ENCODE results near the gene TSPYL4.
"Not testable (repeated sequence)": the region's sequence is repeated elsewhere in the genome, so short reads cannot be mapped to it uniquely, and the experiment has no call there.

TSPYL4 gene

GRCh38 chr6:116253505-116254296, at the start of gene TSPYL4:
TSPYL4 (minus strand) TSS chr6:116254075; CDS start chr6:116254008, 67 bp downstream.
- peak; percentile 79 for DNase-seq (ENCODE audit: low read depth)

GRCh38 chr6:116301104-116301503, 47.2 kb upstream of the TSPYL4 start:
- no peak for DNase-seq (ENCODE audit: low read depth)

GRCh38 chr6:116300566-116300965, 46.7 kb upstream of the TSPYL4 start:
- DNase-seq (ENCODE audit: low read depth) = no peak

GRCh38 chr6:116298973-116299372, 45.1 kb upstream of the TSPYL4 start:
- DNase-seq (ENCODE audit: low read depth) = no peak

- DNase-seq (ENCODE audit: low read depth) = no peak
These were observed 44.4 kb upstream of the TSPYL4 start for GRCh38 chr6:116298273-116298672.

GRCh38 chr6:116292553-116292952, 38.7 kb upstream of the TSPYL4 start:
- DNase-seq (ENCODE audit: low read depth) = no peak

- no peak for DNase-seq (ENCODE audit: low read depth)
These were observed 38.0 kb upstream of the TSPYL4 start for GRCh38 chr6:116291701-116292396.

GRCh38 chr6:116290799-116291198, 36.9 kb upstream of the TSPYL4 start:
- no peak for DNase-seq (ENCODE audit: low read depth)

- DNase-seq (ENCODE audit: low read depth) = no peak
These were observed 36.0 kb upstream of the TSPYL4 start for GRCh38 chr6:116289876-116290275.

GRCh38 chr6:116287689-116288282, 33.9 kb upstream of the TSPYL4 start:
- no peak for DNase-seq (ENCODE audit: low read depth)

- DNase-seq (ENCODE audit: low read depth) = no peak
These were observed 33.0 kb upstream of the TSPYL4 start for GRCh38 chr6:116286773-116287358.

- not testable (repeated sequence) for DNase-seq (ENCODE audit: low read depth)
These were observed 31.1 kb upstream of the TSPYL4 start for GRCh38 chr6:116284984-116285383.

GRCh38 chr6:116283191-116283590, 29.3 kb upstream of the TSPYL4 start:
- DNase-seq (ENCODE audit: low read depth) = no peak

GRCh38 chr6:116282698-116283097, 28.8 kb upstream of the TSPYL4 start:
- no peak for DNase-seq (ENCODE audit: low read depth)

- DNase-seq (ENCODE audit: low read depth) = no peak
These were observed 27.1 kb upstream of the TSPYL4 start for GRCh38 chr6:116280933-116281316.

- no peak for DNase-seq (ENCODE audit: low read depth)
These were observed 26.5 kb upstream of the TSPYL4 start for GRCh38 chr6:116280161-116280932.

- DNase-seq (ENCODE audit: low read depth) = peak; percentile 87
These were observed 25.6 kb upstream of the TSPYL4 start, which contains the start of gene TSPYL1 for GRCh38 chr6:116279232-116280160. TSPYL1 (minus strand) TSS chr6:116279930; CDS start chr6:116279830, 100 bp downstream.

- DNase-seq (ENCODE audit: low read depth) = no peak
These were observed 25.0 kb upstream of the TSPYL4 start for GRCh38 chr6:116278854-116279231.

- no peak for DNase-seq (ENCODE audit: low read depth)
These were observed 24.6 kb upstream of the TSPYL4 start for GRCh38 chr6:116278481-116278829.

- no peak for DNase-seq (ENCODE audit: low read depth)
These were observed 23.2 kb upstream of the TSPYL4 start for GRCh38 chr6:116277124-116277523.

Measured in activated T-cell treated with anti-CD3 and anti-CD28 coated beads for 48 hours (primary cell).